ENCODE results near the gene TARS3. TPM values are rescaled to one million over a fixed set of nuclear protein-coding genes. Genes with fewer than 3 reads are reported as not detected.

Gene TARS3
- total RNA-seq, 1 experiment from 2014 or later = 3.8 TPM

DNA sequence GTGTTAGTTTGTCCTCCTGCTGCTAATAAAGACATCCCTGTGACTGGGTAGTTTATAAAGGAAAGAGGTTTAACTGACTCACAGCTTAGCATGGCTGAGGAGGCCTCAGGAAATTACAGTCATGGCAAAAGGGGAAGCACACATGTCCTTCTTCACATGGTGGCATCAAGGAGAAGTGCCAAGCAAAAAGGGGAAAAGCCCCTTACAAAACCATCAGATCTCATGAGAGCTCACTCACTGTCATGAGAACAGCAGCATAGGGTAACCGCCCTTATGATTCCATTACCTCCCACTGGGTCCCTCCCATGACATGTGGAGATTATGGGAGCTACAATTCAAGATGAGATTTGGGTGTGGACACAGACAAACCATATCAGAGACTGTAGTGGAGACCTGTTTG lies 99.1 kb downstream of the TARS3 start:
- Mint-ChIP-seq H3K9me3 (ENCODE audit: low read depth, unreplicated experiment) (peaks cover 7% of the 10 kb centered on the region), H3K27ac (ENCODE audit: unreplicated experiment) (no peak overlapping the region), H3K4me3 (ENCODE audit: low read depth, unreplicated experiment) (no peak overlapping the region), H3K27me3 (ENCODE audit: unreplicated experiment) (no peaks in the 10 kb centered on the region), H3K36me3 (ENCODE audit: insufficient read depth, unreplicated experiment) (no peaks in the 10 kb centered on the region), H3K4me1 (ENCODE audit: low read depth, unreplicated experiment) (no peaks in the 10 kb centered on the region)
- CTCF ChIA-PET = no interaction called here
- intact Hi-C loops (cut with micrococcal nuclease; ENCODE audit: unreplicated experiment) = no loop called here
- TF ChIP-seq, protein P1, sequence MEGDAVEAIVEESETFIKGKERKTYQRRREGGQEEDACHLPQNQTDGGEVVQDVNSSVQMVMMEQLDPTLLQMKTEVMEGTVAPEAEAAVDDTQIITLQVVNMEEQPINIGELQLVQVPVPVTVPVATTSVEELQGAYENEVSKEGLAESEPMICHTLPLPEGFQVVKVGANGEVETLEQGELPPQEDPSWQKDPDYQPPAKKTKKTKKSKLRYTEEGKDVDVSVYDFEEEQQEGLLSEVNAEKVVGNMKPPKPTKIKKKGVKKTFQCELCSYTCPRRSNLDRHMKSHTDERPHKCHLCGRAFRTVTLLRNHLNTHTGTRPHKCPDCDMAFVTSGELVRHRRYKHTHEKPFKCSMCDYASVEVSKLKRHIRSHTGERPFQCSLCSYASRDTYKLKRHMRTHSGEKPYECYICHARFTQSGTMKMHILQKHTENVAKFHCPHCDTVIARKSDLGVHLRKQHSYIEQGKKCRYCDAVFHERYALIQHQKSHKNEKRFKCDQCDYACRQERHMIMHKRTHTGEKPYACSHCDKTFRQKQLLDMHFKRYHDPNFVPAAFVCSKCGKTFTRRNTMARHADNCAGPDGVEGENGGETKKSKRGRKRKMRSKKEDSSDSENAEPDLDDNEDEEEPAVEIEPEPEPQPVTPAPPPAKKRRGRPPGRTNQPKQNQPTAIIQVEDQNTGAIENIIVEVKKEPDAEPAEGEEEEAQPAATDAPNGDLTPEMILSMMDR (IDR thresholded peaks at IDR 0.05; ENCODE audit: unreplicated experiment) = no peak
- BruUV-seq (replicated peaks) = no TSS peak
- DNase-seq = no peak

GRCh38 chr15:101623367-101624304 lies 100.6 kb downstream of the TARS3 start:
- no TSS peak for BruUV-seq (replicated peaks)
- Mint-ChIP-seq H3K27me3 (ENCODE audit: unreplicated experiment) (no peaks in the 10 kb centered on the region), H3K4me1 (ENCODE audit: low read depth, unreplicated experiment) (no peaks in the 10 kb centered on the region), H3K9me3 (ENCODE audit: low read depth, unreplicated experiment) (peaks cover 7% of the 10 kb centered on the region), H3K36me3 (ENCODE audit: insufficient read depth, unreplicated experiment) (no peaks in the 10 kb centered on the region), H3K27ac (ENCODE audit: unreplicated experiment) (no peak overlapping the region), H3K4me3 (ENCODE audit: low read depth, unreplicated experiment) (no peak overlapping the region)
- DNase-seq = no peak
- TF ChIP-seq, protein P1 (IDR thresholded peaks at IDR 0.05; ENCODE audit: unreplicated experiment) = no peak
- intact Hi-C loops (cut with micrococcal nuclease; ENCODE audit: unreplicated experiment) = no loop called here
- CTCF ChIA-PET = no interaction called here

GRCh38 chr15:101621961-101622360 lies 102.3 kb downstream of the TARS3 start:
- intact Hi-C loops (cut with micrococcal nuclease; ENCODE audit: unreplicated experiment) = no loop called here
- DNase-seq = no peak
- Mint-ChIP-seq H3K4me1 (ENCODE audit: low read depth, unreplicated experiment) (no peaks in the 10 kb centered on the region), H3K4me3 (ENCODE audit: low read depth, unreplicated experiment) (no peak overlapping the region), H3K27ac (ENCODE audit: unreplicated experiment) (no peak overlapping the region), H3K36me3 (ENCODE audit: insufficient read depth, unreplicated experiment) (no peaks in the 10 kb centered on the region), H3K9me3 (ENCODE audit: low read depth, unreplicated experiment) (peaks cover 7% of the 10 kb centered on the region), H3K27me3 (ENCODE audit: unreplicated experiment) (peaks cover 6% of the 10 kb centered on the region)
- CTCF ChIA-PET = no interaction called here
- TF ChIP-seq, protein P1 (IDR thresholded peaks at IDR 0.05; ENCODE audit: unreplicated experiment) = no peak
- BruUV-seq (replicated peaks) = no TSS peak

DNA sequence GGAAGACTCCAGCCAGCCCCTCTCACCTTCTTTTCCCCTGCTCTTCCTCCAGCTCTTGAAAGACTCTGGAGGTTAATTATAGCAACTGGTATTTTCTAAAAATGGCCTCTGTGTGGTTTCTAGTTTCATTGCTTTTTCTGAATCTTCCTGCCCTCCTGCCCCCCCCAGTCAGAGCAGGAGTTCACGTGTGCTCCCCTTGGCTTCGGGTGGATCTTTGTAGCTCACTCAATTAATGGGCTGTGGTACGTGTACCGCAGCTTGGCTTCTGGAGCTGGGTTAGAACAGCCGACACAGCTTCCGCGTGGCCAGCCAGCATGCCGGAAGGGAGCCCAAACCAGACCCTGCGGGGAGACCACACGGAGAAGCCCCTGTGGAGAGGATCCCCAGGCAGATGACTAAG lies 103.6 kb downstream of the TARS3 start:
- no TSS peak for BruUV-seq (replicated peaks)
- Mint-ChIP-seq H3K27me3 (ENCODE audit: unreplicated experiment) (peaks cover 17% of the 10 kb centered on the region), H3K4me3 (ENCODE audit: low read depth, unreplicated experiment) (no peak overlapping the region), H3K36me3 (ENCODE audit: insufficient read depth, unreplicated experiment) (no peaks in the 10 kb centered on the region), H3K27ac (ENCODE audit: unreplicated experiment) (no peak overlapping the region), H3K4me1 (ENCODE audit: low read depth, unreplicated experiment) (peaks cover 12% of the 10 kb centered on the region), H3K9me3 (ENCODE audit: low read depth, unreplicated experiment) (peaks cover 7% of the 10 kb centered on the region)
- TF ChIP-seq, protein P1 (IDR thresholded peaks at IDR 0.05; ENCODE audit: unreplicated experiment) = no peak
- DNase-seq = no peak
- intact Hi-C loops (cut with micrococcal nuclease; ENCODE audit: unreplicated experiment) = no loop called here
- CTCF ChIA-PET = no interaction called here

Measured in Calu3 (cell line).